HG02642 (cell line): Measurements from ENCODE around the gene KDM7A.

Experiments
- ATAC-seq: cut with Tn5 transposase; IDR thresholded peaks from one replicate; pipeline ENCODE4 v1.9.1; 2021; ENCODE audit warnings: mild to moderate bottlenecking; ENCODE audit not compliant: unreplicated experiment, poor library complexity

KDM7A gene

GRCh38 chr7:140036224-140036962 is 140.4 kb downstream of the KDM7A start:
- ATAC-seq = peak; percentile 56

GRCh38 chr7:140035400-140036223 is 141.2 kb downstream of the KDM7A start:
- no peak for ATAC-seq
